GM19023 (cell line): Measurements from ENCODE around the gene ZNF81.
"Not testable (repeated sequence)": the region's sequence is repeated elsewhere in the genome, so short reads cannot be mapped to it uniquely, and the experiment has no call there.

ENCODE experiments used
- ATAC-seq: cut with Tn5 transposase; IDR thresholded peaks from one replicate; pipeline ENCODE4 v1.9.1; 2021; ENCODE audit warnings: mild to moderate bottlenecking, moderate library complexity; ENCODE audit not compliant: unreplicated experiment

ZNF81 gene

DNA sequence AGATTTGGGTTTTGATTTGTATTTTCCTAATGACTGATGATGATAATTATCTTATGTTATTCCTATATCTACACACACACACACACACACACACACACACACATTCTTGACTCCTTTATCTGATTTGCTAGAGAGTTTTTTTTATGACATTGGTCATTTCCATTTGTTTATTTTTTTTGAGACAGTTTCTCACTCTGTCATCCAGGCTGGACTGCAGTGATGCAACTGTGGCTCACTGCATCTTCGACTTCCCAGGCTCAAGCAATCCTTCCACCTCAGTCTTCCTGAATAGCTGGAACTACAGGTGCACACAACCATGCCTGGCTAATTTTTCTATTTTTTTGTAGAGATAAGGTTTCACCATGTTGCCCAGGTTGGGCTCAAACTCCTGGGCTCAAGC lies 6.7 kb downstream of the ZNF81 start:
- ATAC-seq = no peak

DNA sequence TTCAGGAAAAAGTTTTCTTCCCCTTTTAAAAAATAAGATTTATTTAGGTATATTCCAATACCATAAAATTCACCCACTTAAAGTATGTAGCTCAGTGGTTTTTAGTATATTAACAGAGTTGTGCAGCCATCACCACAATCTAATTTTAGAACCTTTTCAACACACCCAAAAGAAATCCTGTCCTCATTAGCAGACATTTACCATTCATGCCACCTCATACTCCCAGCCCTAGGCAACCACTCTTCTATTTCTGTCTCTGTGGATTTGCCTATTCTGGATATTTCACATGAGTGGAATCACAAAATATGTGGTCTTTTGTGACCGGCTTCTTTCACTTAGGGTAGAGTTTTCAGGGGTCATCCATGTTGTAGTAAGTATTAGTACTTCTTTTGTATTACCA lies 7.4 kb downstream of the ZNF81 start:
- ATAC-seq = no peak

DNA sequence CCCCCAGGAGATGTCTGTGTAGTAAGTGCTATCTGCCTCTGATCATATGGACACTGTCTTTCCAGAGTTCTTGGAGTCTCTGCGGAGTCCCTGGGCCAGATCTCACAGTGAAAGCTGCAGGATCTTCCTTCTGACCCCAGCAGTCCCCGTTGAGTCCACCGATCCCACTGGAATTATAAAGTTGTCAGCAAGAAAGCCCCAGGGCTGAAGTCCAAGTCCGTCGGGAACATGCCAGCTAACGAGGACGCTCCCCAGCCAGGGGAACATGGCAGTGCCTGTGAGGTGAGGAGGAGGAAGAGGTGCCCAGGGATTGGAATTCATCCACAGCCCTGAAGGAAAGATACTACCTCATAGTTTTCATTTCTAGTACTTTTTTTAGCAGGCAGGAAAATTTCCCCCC lies 9.3 kb downstream of the ZNF81 start:
- no peak for ATAC-seq

DNA sequence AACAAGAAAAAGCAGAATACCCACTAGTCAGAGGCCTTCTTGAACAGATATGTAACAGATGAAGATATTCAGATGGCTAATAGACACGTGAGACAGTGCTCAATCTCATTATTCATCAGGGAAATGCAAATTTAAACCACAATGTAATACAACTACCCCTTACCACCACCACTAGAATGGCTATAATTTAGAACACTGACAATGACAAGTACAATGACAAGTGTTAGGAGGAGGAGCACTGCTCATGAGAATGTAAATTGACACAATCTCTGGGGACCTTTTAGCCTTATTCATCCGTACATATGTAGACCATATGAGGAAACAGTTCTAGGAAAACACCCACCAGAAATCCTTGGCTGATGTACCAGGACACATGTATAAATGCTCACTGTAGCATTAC lies 13.1 kb downstream of the ZNF81 start:
- ATAC-seq = no peak

DNA sequence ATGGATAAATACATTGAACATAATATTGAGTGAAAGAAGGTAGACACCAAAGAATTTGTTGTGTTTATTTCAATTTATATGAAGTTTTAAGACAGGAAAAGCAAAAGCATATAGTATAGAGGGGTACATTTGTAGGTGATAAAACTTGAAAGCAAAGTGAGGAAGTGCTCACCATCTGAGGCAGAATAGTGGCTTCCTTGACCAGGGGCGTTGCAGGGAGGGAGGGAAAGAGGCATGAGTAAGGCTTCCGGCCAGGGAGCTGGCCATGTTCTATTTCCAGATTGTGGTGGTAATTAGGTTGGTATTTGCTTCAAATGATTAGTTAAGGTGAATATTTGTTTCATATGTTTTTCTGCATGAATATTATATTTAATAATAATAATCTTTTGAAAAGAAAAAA lies 13.7 kb downstream of the ZNF81 start:
- not testable (repeated sequence) for ATAC-seq

DNA sequence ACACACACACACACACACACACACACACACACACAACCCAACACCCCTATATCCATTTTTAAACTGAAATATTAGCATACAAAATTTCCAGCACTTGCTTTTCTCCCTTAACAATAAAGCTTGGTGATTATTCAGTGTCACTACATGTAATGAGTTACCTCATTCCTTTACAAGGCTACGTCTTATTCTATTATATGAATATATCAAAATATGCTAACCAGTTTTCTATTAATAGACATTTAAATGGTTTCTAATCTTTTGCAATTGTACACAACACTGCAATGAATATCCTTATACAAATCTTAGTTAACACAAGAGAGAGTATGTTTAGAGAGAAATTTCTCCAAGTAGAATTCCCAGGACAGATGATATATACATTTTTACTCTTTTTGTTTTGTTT lies 14.2 kb downstream of the ZNF81 start:
- ATAC-seq = no peak

DNA sequence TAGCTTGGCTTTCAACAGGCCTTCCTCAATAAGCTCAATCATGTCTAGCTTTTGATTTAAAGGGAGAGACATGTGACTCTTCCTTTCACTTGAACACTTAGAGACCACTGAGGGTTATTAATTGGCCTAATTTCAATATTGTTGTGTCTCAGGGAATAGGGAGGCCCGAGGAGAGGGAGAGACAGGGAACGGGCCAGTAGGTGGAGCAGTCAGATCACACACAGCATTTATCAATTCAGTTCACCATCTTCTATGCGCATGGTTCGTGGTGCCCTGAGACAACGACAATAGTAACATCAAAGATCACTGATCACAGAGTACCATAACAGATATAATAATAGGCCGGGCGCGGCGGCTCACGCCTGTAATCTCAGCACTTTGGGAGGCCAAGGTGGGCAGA lies 17.8 kb downstream of the ZNF81 start:
- no peak for ATAC-seq

DNA sequence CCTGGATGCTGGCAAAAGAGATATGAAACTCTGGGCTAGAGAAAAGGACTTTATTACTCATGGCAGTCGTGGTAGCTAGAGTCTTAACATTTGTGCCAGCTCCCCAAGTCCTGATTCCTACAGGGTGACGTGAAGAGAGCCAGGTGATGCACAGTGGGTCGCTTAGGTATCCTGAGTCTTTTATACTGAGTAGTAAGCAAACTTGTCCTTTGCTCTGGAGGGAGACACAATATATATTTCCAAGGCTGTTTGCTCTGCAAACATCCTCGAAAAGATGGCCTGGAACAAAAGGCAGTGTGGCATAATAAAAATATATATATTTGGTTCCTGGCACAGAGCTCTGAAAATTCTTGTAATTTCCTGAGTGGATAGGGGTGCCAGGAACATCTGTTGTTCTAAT lies 23.0 kb downstream of the ZNF81 start:
- no peak for ATAC-seq

DNA sequence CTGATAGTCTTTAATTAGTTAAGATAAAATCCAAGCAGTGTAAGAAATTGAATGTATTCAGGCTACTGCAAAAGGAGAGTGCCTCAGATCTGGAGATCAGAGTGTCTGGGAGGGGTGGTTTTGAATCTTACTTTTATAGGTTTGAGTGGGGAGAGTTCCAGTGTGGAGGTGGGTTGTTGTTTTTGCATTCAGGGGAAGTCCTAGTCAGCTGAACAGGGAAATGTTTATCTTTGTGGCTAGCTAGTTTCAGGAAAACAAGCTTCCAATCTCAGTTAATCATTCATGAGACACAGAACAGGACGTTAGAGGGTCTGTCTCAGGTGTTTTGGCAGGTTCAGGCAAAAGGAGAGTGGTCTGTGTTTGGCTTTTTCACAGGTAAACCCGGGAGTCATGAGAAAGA lies 26.0 kb downstream of the ZNF81 start:
- ATAC-seq = no peak

DNA sequence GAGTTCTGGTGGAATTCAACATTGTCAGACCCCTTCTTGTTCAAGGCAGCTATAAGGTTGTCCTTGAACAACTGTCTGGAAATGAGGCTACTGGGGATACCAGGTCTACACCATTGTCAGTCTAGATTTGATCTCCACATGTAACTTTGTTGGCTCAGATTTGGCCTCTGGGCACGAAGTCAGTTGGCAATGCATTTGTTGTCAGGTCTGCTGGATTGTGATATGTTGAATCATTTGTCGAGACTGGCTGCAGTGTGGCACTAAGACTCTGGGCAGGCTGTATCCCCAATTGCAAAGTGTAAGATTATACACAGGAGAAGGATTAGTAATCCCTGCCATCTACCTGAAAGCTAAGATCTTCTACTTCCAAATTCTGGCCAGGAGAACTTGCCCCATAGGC lies 26.5 kb downstream of the ZNF81 start:
- no peak for ATAC-seq

DNA sequence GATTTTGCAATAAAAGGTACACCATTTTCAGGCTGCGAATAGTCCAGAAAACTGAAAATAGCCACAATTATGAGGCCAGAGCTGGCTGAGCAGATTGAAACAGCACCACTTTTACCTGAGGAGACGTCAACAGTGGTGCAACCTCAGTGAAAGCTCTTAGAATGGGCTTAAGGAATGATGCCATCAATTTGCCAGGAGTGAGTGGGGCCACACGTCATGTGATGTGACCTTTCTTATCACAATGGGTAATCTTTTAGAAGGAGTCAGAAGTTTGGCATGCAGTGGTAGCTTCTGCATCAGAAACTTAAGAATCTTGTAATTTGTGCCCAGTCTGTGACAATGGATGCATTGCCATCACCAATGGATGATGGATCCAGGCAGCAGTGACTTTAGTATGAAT lies 27.6 kb downstream of the ZNF81 start:
- no peak for ATAC-seq

DNA sequence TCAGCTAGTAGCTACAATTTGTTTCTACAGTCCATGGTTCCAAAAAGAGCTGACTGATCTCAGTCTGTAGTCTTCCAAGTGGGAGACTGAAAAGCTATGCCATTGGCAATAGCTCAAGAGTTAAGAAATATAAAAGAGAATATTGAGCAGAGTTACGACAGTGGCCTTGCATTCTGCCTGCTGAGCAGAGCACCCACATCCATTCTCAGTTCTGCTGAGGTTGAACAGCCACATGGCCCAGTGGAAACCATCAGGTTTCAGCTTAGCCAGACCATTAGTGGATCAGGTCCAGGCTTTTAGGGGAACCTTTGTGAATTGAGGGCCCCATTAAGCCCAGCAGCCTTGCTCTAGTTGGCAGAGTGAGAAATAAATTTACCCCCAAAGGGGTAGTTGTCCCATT lies 28.1 kb downstream of the ZNF81 start:
- ATAC-seq = no peak

DNA sequence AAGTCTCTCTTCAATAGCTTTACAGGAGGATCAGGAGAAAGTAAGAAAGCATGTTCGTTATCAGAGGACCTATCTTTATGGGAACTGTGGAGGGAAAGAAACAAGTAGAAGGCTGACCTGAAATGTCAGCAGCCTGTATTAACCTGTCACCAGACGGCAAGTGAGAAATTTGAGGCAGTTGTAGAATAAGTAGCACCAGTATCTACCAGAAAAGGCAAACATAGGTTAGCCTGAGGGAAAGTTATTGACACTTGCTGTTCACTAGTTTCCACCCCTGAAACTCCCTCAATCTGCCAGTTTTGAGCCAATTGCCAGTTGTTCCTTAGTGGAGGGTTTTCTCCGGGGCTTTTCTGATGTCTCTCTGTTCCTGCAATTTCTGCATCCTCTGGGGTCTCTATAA lies 36.4 kb downstream of the ZNF81 start:
- no peak for ATAC-seq

DNA sequence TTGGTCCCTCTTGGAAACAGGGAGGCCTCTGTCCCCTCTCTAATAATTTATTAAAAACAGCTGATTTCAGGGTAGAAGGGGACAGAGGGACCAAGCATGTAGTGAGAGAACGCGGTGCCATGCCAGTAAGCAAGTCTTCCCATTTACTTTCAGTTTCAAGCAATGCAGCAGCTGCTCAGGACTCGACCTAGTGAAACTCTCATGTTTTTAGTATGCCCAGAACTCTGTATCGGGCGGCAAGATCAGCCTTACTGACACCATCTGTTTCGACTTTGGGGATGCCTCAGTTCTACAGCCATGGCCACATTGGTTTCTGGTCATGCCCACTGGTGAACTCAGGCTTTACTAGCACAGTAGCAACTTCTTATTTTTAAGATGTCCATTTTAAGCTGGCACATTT lies 40.6 kb downstream of the ZNF81 start:
- no peak for ATAC-seq

DNA sequence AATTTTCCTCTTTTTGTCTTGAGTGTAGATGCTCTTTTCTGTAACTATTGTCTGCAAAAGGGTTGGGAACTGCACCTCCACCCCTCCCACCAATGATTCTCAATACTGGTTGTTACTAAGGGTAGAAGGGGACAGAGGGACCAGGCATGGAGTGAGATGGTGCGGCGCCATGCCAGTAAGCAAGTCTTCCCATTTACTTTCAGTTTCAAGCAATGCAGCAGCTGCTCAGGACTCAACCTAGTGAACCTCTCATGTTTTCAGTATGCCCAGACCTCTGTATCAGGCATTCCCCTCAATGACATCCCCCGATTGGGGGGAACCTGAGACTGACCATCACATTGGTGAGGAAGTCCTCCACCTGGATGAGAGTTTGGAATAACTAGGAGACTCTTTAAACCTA lies 41.5 kb downstream of the ZNF81 start:
- no peak for ATAC-seq

DNA sequence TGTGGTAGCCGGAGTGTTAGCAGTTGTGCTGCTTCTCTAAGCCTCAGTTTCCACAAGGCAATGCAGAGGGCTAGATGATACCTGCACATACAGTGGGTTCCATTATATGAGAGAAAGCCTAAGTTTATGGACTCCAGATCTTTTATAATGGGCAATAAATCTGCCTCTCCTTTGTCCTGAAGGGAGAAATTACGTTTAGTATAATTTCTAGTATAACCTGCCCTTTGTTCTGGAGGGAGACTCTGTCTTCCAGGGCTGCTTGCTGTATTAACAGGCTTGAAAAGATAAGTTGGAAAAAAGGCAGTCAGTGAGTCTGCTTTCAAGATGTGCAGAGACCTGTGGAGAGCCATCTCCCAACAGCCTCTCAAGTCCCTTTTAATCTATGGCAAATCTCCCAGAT lies 42.8 kb downstream of the ZNF81 start:
- no peak for ATAC-seq

DNA sequence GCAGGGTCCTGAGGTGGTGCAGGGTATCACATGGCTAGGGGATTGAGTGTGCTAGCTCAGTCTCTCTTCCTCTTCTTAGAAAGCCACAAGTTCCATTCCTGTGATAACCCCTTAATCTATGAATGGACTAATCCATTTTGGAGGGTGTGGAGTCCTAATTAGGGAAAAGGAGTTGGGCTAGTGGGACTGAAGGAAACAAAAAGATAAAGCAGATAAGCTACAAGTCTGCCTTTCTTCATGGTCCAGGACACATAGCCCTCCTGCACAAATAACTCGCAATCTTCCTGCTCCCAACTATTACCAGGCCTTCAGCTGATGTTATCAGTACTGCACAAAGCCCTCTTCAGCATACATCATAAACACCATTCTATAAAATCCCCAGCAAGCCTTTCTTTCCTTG lies 44.2 kb downstream of the ZNF81 start:
- ATAC-seq = no peak

DNA sequence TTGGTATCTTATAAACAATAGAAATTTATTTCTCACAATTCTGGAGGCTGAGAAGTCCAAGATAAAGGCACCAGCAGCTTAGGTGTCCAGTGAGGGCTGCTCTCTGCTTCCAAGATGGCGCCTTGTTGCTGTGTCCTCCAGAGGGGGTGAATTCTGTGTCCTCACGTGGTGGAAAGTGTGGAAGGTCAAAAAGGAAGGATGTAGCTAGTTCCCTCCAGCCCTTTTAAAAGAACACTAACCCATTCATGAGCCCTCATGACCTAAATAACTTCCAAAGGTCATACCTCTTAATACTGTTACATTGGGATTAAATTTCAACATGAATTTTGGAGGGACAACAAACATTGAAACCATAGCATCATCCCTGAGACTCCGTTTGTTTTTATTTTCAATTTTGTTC lies 48.8 kb downstream of the ZNF81 start:
- ATAC-seq = no peak

DNA sequence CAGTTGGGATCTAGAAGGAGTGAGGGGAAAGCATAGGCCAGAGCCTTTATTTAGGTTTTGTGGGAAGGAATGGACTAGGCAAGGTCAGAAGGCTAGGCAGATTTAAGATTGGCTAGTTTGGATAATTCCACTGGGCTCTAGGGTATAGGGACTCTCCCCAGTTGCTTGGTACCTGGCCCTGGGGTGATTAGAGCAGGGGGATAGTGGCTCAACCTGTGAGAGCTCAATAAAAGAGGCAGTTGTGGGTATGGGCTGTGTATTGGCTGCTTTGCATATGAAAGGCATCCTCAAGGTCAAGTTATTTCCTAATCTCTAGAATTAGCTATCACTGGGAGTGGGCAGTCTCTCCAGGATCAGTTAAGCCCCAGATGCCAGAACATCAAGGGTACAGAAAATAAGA lies 61.3 kb downstream of the ZNF81 start:
- no peak for ATAC-seq

DNA sequence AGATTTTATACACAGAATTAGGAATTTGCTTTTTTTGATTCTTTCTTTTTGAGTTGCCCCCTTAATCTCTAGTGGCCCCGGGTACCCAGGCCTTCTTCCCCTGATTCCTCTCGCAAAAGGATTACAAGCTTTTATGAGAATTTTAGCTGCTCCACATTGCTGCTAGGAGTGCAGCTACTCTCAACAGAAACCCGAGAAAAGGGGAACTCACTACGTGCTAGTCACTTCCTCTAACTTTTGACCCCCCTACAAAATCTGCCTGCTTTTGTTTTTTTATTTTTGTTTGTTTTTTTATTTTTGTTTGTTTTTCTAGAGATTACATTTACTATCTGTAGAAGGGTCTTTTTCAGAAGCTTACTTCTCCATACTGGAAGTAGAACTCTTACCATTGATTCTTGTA lies 64.1 kb downstream of the ZNF81 start:
- ATAC-seq = no peak

DNA sequence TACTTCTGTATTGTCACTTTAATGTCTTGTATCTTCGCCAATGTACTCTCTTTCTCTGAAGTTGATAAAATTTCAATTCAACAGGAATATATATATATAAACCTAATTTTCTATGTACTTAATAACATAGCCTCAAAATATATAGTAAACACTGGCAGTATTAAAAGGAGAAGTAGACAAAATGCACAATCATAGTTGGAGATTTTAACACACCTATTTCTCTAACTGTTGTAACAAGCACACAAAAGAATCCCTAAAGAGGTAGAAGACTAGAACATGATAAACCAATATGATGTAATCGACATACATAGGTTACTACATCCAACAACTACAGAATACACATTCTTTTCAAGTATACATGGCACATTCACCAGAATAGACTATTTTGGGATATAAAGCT lies 65.5 kb downstream of the ZNF81 start:
- ATAC-seq = no peak

DNA sequence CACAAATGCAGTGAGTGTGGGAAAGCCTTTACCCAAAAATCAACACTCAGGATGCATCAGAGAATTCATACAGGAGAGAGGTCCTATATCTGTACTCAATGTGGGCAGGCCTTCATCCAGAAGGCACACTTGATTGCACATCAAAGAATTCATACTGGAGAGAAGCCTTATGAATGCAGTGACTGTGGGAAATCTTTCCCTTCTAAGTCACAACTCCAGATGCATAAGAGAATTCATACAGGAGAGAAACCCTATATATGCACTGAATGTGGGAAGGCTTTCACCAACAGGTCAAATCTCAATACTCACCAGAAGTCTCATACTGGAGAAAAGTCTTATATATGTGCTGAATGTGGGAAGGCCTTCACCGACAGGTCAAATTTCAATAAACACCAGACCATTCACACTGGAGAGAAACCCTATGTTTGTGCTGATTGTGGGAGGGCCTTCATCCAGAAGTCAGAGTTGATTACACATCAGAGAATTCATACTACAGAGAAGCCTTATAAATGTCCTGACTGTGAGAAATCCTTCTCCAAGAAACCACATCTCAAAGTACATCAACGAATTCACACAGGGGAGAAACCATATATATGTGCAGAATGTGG lies 79.3 kb downstream of the ZNF81 start:
- ATAC-seq = no peak

DNA sequence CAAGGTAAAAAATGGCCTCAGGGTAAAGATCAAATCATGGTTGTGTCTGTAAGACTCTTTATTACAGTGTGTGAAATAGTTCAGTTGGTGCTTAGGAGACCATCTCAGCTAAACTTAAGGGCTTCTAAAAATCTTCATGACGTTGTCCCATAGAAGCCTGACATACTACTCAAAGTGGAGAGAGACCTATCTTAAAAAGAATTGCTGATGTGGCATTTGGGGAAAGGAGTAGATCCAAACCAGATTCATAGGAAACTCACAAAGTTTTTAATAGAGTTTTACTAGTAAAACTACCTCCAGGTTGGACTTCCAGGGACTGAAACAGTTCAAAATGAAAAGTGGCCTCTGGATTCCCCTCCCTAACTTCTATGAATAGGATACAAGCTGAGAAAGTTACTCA lies 81.6 kb downstream of the ZNF81 start:
- no peak for ATAC-seq

DNA sequence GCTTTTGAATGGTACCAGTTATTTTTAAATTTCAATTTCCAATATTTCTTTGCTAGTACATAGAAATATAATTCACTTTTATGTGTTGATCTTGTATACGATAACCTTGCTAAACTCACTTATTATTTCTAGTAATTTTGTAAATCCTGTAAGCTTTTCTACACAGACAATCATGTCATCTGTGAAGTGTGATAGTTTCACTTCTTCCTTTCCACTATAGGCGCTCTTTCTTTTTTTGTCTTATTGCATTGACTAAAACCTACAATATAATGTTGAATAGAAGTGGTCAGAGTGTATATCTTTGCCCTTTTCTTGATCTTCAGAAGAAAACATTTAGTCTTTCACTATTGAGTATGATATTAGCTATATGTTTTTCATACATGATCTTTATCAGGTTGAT lies 90.5 kb downstream of the ZNF81 start:
- ATAC-seq = no peak
